ENCODE results near the gene DUS1L. TPM values are rescaled to one million over a fixed set of nuclear protein-coding genes. Genes with fewer than 3 reads are reported as not detected.
A peak's percentile ranks its signal among the peaks of the same experiment; 100 is the strongest.

DUS1L gene
- polyA plus RNA-seq, 1 of the 3 experiments (the other 2 are of a cell fraction): 163 TPM

DNA sequence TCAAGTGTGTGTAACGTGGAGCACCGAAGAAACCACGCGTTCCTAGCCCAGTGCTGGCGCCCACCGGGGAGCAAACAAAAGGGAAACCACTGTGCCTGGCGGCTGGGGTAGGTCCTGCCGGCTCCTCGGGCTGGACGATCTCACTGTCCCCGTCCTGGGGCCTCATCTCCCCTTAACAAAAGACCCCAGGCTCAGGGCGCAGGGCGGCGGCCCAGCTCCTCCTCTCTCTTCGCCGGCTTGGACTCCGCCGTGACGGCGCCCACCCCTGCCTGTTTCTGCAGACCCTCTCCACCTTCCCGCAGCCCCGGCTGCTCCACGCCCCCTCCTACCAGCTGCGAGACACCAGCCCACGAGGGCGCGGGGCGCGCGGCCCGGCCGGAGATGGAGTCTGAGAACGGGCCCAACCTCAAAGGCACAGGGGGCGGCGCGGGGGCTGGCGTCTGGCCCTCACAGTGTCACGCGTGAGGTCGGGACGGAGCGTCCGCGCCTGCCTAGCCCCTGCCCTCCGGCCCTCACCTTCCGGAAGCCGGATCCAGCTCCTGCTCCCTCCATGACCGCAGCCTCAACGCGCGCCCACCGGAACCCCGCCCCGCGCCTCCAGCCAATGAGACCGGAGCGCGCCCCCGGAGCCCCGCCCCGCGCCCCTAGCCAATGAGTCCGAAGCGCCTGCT, 43.2 kb downstream of the DUS1L start, which contains the start of gene CENPX:
Gene CENPX (minus strand): TSS at position 569 of the 671 bp plus-strand sequence. CDS start 17 bp downstream, at position 552.
- 1% methylated on average over 40 of the region's 64 CpGs for WGBS (ENCODE audit: low lambda C conversion rate)
- Histone ChIP-seq H3K9ac (peak within 1 kb of the TSS; percentile 86), H3K9me3 (no peaks in the 10 kb centered on the region), H3K4me1 (ENCODE audit: control insufficient read depth in 1 of 2, insufficient read depth in 2 of 2, low read depth in 1 of 2, low read length in 1 of 2) (peaks cover 18 to 36% of the 10 kb centered on the region in 2 experiments; a peak in 3 of 4 replicates), H3K27me3 (ENCODE audit: insufficient read depth) (no peaks in the 10 kb centered on the region), H3K9me2 (no peaks in the 10 kb centered on the region), H4K20me1 (ENCODE audit: insufficient read depth) (peaks cover 17% of the 10 kb centered on the region), H3K79me2 (ENCODE audit: insufficient read depth) (peaks cover 36% of the 10 kb centered on the region), H3K36me3 (replicated peaks in 1 of 2; ENCODE audit: control insufficient read depth in 1 of 2, insufficient read depth in 2 of 2, low read length in 1 of 2) (peaks cover 7 to 23% of the 10 kb centered on the region in 2 experiments), H3K4me3 (ENCODE audit: low read depth in 2 of 2, low read length in 1 of 2) (peak within 1 kb of the TSS; percentile 88 to 92), H3F3A (replicated peaks; ENCODE audit: insufficient read depth) (peaks cover 32% of the 10 kb centered on the region), H2AFZ (ENCODE audit: low read depth) (peak within 1 kb of the TSS; percentile 84), H3K4me2 (peak within 1 kb of the TSS; percentile 99), H3K27ac (ENCODE audit: low read depth in 2 of 2, low read length in 1 of 2) (peak within 1 kb of the TSS; percentile 41 to 69)
- no peak for DNase-seq
- POLR2A ChIA-PET: interaction anchor here (0.6 to 4.2 kb wide), 11 partner anchors 9 to 94 kb away, joined by 3 to 41 read pairs (median 4); partner anchors contain the start of genes DCXR, FASN, MAFG and NOTUM
- CTCF ChIA-PET: interaction anchor here (1.0 to 35.7 kb wide), 22 partner anchors 8 to 287 kb away, joined by 3 to 1216 read pairs (median 32); partner anchors contain the start of genes ARHGDIA, ASPSCR1, DCXR and FASN
- TF ChIP-seq CHD2 (IDR thresholded peaks at IDR 0.05; ENCODE audit: low read length, partially characterized antibody) (no peak), RCOR1 (IDR thresholded peaks at IDR 0.05; ENCODE audit: low read length) (no peak), YY1 (IDR thresholded peaks at IDR 0.05; ENCODE audit: low read depth) (peak; percentile 70), NRF1 (IDR thresholded peaks at IDR 0.05; ENCODE audit: low read depth, low read length) (no peak), FOSL2 (IDR thresholded peaks at IDR 0.05; ENCODE audit: borderline replicate concordance, low read depth) (no peak), FOXM1 (IDR thresholded peaks at IDR 0.05; ENCODE audit: low read depth) (no peak), FOXJ3 (CRISPR knock-in tag; IDR thresholded peaks at IDR 0.05) (no peak; the same call in none of the 2 replicates), MEF2A (IDR thresholded peaks at IDR 0.05; ENCODE audit: borderline replicate concordance, low read depth) (no peak), ELF1 (IDR thresholded peaks at IDR 0.05) (no peak), RAD21 (IDR thresholded peaks at IDR 0.05; ENCODE audit: low read length) (no peak), TCF12 (IDR thresholded peaks at IDR 0.05) (no peak), GABPA (IDR thresholded peaks at IDR 0.05; ENCODE audit: low read depth) (peak; percentile 68), JUND (IDR thresholded peaks at IDR 0.05) (no peak), MXI1 (IDR thresholded peaks at IDR 0.05; ENCODE audit: low read depth, low read length) (peak; percentile 73), SMC3 (IDR thresholded peaks at IDR 0.05; ENCODE audit: low read depth, low read length) (no peak), NFIC (IDR thresholded peaks at IDR 0.05; ENCODE audit: borderline replicate concordance) (no peak), TEAD4 (IDR thresholded peaks at IDR 0.05; ENCODE audit: borderline replicate concordance, insufficient read depth) (no peak), EZH2phosphoT487 (IDR thresholded peaks at IDR 0.05; ENCODE audit: borderline replicate concordance, low read depth) (no peak)
- TF ChIP-seq, protein P1, sequence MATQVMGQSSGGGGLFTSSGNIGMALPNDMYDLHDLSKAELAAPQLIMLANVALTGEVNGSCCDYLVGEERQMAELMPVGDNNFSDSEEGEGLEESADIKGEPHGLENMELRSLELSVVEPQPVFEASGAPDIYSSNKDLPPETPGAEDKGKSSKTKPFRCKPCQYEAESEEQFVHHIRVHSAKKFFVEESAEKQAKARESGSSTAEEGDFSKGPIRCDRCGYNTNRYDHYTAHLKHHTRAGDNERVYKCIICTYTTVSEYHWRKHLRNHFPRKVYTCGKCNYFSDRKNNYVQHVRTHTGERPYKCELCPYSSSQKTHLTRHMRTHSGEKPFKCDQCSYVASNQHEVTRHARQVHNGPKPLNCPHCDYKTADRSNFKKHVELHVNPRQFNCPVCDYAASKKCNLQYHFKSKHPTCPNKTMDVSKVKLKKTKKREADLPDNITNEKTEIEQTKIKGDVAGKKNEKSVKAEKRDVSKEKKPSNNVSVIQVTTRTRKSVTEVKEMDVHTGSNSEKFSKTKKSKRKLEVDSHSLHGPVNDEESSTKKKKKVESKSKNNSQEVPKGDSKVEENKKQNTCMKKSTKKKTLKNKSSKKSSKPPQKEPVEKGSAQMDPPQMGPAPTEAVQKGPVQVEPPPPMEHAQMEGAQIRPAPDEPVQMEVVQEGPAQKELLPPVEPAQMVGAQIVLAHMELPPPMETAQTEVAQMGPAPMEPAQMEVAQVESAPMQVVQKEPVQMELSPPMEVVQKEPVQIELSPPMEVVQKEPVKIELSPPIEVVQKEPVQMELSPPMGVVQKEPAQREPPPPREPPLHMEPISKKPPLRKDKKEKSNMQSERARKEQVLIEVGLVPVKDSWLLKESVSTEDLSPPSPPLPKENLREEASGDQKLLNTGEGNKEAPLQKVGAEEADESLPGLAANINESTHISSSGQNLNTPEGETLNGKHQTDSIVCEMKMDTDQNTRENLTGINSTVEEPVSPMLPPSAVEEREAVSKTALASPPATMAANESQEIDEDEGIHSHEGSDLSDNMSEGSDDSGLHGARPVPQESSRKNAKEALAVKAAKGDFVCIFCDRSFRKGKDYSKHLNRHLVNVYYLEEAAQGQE (IDR thresholded peaks at IDR 0.05; ENCODE audit: low read depth, low read length): no peak
- TF ChIP-seq, protein P2, sequence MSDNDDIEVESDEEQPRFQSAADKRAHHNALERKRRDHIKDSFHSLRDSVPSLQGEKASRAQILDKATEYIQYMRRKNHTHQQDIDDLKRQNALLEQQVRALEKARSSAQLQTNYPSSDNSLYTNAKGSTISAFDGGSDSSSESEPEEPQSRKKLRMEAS (IDR thresholded peaks at IDR 0.05; ENCODE audit: low read depth): peak; percentile 50; the same call in 1 of the 2 replicates
- TF ChIP-seq, protein P3, sequence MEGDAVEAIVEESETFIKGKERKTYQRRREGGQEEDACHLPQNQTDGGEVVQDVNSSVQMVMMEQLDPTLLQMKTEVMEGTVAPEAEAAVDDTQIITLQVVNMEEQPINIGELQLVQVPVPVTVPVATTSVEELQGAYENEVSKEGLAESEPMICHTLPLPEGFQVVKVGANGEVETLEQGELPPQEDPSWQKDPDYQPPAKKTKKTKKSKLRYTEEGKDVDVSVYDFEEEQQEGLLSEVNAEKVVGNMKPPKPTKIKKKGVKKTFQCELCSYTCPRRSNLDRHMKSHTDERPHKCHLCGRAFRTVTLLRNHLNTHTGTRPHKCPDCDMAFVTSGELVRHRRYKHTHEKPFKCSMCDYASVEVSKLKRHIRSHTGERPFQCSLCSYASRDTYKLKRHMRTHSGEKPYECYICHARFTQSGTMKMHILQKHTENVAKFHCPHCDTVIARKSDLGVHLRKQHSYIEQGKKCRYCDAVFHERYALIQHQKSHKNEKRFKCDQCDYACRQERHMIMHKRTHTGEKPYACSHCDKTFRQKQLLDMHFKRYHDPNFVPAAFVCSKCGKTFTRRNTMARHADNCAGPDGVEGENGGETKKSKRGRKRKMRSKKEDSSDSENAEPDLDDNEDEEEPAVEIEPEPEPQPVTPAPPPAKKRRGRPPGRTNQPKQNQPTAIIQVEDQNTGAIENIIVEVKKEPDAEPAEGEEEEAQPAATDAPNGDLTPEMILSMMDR (IDR thresholded peaks at IDR 0.05): no peak
- TF ChIP-seq, protein P4, sequence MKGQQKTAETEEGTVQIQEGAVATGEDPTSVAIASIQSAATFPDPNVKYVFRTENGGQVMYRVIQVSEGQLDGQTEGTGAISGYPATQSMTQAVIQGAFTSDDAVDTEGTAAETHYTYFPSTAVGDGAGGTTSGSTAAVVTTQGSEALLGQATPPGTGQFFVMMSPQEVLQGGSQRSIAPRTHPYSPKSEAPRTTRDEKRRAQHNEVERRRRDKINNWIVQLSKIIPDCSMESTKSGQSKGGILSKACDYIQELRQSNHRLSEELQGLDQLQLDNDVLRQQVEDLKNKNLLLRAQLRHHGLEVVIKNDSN (IDR thresholded peaks at IDR 0.05; ENCODE audit: borderline replicate concordance, low read depth): no peak
- TF ChIP-seq, protein P5, sequence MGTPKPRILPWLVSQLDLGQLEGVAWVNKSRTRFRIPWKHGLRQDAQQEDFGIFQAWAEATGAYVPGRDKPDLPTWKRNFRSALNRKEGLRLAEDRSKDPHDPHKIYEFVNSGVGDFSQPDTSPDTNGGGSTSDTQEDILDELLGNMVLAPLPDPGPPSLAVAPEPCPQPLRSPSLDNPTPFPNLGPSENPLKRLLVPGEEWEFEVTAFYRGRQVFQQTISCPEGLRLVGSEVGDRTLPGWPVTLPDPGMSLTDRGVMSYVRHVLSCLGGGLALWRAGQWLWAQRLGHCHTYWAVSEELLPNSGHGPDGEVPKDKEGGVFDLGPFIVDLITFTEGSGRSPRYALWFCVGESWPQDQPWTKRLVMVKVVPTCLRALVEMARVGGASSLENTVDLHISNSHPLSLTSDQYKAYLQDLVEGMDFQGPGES (IDR thresholded peaks at IDR 0.05; ENCODE audit: low read depth, low read length): no peak
- TF ChIP-seq, protein P6, sequence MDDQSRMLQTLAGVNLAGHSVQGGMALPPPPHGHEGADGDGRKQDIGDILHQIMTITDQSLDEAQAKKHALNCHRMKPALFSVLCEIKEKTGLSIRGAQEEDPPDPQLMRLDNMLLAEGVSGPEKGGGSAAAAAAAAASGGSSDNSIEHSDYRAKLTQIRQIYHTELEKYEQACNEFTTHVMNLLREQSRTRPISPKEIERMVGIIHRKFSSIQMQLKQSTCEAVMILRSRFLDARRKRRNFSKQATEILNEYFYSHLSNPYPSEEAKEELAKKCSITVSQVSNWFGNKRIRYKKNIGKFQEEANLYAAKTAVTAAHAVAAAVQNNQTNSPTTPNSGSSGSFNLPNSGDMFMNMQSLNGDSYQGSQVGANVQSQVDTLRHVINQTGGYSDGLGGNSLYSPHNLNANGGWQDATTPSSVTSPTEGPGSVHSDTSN (IDR thresholded peaks at IDR 0.05): no peak
